GM15510 (cell line): Measurements from ENCODE around the gene KDF1.
A peak's percentile ranks its signal among the peaks of the same experiment; 100 is the strongest.

Experiments
- POLR2A ChIP-seq: IDR thresholded peaks from 3 replicates; pipeline ENCODE4 v1.6.1; 2011; ENCODE audit warnings: borderline replicate concordance; ENCODE audit not compliant: insufficient read length; ENCODE audit errors: extremely low read depth

The KDF1 gene

GRCh38 chr1:26949926-26950319 lies 10.3 kb downstream of the KDF1 start:
- TF ChIP-seq POLR2A: no peak

DNA sequence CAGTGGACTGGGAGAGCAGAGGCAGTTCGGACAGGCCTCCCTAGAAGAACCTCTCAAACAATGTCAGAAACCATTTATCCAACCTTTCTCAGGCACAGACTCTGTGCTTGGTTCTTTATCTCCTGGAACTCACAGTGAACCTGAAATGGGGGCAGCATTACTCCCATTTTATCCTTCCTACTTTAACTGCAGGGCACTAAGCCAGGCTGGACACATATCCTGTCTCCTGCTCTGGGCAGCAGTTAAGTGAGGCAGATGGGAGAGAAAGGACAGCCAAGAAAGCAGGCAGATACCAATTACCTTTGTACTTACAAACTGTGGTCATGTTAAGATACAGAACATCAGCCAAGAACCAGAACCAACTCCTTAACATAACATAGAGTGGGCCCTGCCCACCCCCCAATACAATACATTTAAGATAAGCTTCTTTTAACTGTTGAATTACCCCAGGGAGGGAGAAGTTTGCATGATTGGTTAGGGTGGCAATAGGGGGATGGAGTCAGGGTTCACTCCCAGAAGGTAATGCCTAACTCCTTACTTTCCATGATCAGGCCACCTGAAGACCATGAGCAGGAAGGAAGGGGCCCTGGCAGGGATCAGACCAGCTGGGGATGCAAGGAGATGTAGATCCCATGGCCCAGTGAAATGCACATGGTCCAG lies 10.9 kb downstream of the KDF1 start:
- TF ChIP-seq POLR2A: no peak

DNA sequence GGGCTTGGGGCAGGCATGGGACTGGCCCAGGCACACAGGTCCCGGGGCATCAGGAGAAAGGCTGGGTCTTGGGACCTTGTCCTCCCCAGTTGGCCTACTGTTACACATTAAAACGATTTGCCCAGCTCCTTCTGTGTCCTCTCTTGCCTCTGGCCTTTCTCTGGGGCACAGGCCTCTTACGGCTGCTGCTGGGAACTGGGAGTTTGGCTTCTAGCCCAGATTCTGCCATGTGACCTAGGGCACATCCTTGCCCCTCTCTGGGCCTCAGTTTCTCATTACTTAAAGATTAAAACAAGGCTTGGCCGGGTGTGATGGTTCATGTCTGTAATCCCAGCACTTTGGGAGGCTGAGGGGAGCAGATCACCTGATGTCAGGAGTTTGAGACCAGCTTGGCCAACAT lies 14.0 kb downstream of the KDF1 start:
- no peak for TF ChIP-seq POLR2A

DNA sequence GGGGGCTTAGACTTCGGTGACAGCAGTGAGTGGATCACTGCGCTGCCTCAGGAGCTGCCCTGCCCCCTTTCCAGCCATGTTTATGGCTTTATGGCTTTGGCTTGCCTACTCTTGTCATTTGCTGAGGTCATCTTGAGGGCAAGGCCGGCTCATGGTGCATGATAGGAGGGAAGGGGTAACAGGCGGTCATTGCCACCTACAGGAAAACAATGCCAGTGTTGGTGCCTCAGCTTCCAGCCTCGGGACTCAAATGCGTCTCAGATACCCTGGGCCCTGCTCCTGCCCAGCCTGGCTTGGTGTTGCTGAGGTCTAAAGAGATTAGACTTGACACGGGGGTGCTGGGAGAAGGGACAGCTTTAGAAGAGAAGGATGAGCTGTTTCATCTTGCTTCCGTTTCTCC lies 14.5 kb downstream of the KDF1 start:
- TF ChIP-seq POLR2A: no peak

DNA sequence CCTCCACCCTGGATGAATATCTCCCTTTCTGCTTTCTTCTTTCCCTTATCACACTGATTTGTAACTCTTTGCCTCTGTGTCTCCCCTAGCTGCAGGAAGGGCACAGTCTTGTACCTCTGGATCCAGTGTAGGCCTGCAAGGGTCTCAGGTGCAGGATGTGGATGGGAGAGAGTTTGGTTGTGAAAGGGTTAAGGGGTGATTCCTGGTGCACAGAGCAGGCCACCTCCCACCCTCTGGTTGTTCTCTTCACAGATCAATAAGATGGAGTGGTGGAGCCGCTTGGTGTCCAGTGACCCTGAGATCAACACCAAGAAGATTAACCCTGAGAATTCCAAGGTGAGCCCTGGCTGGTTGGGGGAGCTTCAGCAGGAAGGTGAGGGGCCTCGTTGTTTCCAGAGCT lies 15.1 kb downstream of the KDF1 start:
- TF ChIP-seq POLR2A: no peak

DNA sequence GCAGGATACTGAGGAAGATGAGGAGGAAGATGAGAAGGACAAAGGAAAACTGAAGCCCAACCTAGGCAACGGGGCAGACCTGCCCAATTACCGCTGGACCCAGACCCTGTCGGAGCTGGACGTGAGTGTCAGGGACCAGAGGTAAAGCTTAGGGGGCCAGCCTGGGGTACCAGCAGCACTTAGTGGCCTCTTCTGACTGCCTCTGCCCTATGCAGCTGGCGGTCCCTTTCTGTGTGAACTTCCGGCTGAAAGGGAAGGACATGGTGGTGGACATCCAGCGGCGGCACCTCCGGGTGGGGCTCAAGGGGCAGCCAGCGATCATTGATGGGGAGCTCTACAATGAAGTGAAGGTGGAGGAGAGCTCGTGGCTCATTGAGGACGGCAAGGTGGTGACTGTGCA lies 17.6 kb downstream of the KDF1 start:
- no peak for TF ChIP-seq POLR2A

DNA sequence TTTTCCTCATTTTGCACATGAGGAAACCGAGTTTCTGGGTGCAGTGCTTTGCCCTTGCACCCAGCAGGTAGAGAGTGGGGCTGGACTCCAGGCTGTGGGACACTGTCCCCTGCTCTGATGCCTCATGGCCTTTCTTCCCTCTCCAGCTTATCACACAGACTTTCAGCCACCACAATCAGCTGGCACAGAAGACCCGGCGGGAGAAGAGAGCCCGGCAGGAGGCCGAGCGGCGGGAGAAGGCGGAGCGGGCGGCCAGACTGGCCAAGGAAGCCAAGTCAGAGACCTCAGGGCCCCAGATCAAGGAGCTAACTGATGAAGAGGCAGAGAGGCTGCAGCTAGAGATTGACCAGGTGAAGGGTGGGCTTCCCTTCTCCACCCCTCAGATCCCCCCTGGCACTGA lies 19.0 kb downstream of the KDF1 start:
- TF ChIP-seq POLR2A: no peak

- no peak for TF ChIP-seq POLR2A
Measured at GRCh38 chr1:26938659-26939025, 21.6 kb downstream of the KDF1 start.

DNA sequence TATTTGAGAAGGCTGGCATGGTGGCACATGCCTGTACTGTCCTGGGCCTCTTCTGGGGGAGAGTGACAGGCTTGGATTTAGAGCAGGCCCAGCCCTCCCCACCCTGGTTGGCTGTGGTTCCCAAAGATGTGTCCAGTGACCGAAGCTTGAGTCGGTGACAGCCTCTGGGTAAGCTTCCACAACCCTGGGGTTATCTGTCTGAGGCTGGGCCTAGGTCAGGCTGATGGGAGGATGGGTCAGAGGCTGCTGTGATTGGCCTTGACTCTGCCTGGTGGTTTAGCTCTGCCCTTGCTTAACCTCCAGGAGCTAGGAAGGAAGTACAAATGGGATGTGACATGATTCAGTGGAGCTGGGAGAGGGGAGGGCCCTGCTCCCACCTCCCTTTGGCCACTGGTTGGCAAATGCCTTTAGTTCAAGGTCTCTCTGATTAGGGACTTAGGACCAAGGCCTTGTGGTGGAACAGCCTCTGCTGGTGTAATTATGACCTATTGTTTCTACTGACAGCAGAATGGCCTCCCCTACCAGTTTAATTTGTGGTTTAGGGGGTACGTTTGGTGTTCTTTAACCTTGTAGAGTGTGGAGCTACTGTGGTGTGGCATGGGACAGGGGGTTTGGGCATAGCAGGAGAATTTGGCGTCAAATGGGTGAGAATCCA lies 22.1 kb downstream of the KDF1 start:
- no peak for TF ChIP-seq POLR2A

DNA sequence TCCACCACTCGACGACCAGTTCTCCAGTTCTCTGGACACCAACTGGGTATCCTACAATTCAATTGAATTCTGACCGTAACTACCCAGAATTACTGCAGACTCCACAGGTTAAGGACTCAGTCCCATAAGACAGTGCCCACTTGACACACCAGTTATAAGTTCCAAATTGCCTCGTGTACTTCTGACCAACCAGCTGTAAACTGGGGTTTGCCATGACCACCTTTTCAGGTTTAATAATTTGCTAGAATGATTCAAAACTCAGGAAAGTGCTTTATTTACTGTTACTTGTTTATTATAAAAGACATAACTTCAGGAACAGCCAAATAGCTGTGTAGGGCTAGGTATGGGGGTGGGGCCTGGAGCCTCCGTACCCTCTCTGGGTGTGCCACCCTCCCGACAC lies 23.4 kb downstream of the KDF1 start:
- TF ChIP-seq POLR2A: no peak

GRCh38 chr1:26932531-26932930 lies 27.7 kb downstream of the KDF1 start:
- no peak for TF ChIP-seq POLR2A

GRCh38 chr1:26923711-26924110 lies 36.6 kb downstream of the KDF1 start:
- TF ChIP-seq POLR2A: no peak

- no peak for TF ChIP-seq POLR2A
Measured at GRCh38 chr1:26922901-26923300, 37.4 kb downstream of the KDF1 start.

GRCh38 chr1:26922431-26922729 lies 37.9 kb downstream of the KDF1 start:
- TF ChIP-seq POLR2A: no peak

DNA sequence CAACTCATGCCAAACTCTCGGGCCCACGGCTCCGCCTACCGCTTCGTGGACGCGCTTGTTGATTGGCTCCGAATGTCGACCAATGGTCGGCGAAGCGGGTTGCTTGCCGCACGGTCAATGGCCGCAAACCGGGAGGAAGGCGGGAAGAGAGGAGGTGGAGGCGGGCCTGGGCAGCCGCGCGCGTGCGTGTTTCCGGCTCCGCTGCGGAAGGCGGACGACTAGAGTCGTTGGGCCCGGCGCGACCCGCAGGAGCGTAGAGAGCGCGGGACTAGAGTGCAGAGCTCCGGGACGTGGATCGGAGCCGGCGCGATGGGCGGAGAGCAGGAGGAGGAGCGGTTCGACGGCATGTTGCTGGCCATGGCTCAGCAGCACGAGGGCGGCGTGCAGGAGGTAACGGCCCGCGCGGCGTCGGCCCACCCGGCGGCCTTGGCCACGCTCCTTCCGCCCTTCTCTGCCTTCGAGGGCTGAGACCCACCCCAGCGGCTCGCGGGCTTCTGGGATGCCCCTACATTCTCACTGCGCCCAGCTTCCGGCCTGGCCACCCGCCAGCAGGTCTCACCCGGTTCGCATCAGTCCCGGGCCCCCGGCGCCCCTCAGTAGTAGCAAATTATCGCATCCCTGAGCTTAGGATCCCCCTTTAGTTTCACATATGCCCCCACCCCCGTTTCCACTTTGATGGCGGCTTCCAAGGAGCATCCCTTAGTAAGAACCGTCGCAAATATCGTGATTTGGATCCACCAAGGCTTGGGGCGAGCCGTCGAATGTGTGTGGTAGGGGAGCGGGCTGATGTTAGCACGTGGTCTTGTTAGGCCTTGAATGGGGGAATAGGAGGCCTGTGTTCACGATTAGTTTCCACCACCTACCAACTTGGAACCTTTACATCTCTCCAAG lies 38.5 kb downstream of the KDF1 start, which contains the start of gene NUDC:
Gene NUDC (plus strand): TSS at position 204 of the 891 bp plus-strand sequence. CDS start 106 bp downstream, at position 310.
- TF ChIP-seq POLR2A: peak; percentile 90
